Lower leg skin (tissue), 4 donors: Measurements from ENCODE around the gene C10orf53. TPM values are rescaled to one million over a fixed set of nuclear protein-coding genes. Genes with fewer than 3 reads are reported as not detected.
"Not testable (repeated sequence)": the region's sequence is repeated elsewhere in the genome, so short reads cannot be mapped to it uniquely, and the experiment has no call there.

ENCODE experiments used
- DNase-seq, 2 donors: peaks; one replicate each; pipeline ENCODE4 v3.0.0-alpha.2; 2019; ENCODE audit warnings: low spot score in 2 of 2
- H3K4me3 ChIP-seq: fragments of 200-600 bp; sonication (generic); 2 replicates; pipeline ENCODE4 v1.5.1; 2017; ENCODE audit warnings: mild to moderate bottlenecking, low read depth; ENCODE audit not compliant: poor library complexity, severe bottlenecking
- CTCF ChIP-seq, 3 donors: fragments of 450-650 bp; IDR thresholded peaks; one replicate each; pipeline ENCODE4 v1.5.1; 2016; ENCODE audit warnings: antibody characterized with exemption in 3 of 3, mild to moderate bottlenecking in 3 of 3, moderate library complexity in 2 of 3
- POLR2A ChIP-seq, 2 donors: fragments of 450-650 bp; IDR thresholded peaks; one replicate each; pipeline ENCODE4 v1.6.1; 2016 to 2017; ENCODE audit warnings: antibody characterized with exemption in 2 of 2, mild to moderate bottlenecking in 1 of 2, moderate library complexity in 1 of 2
- WGBS, 2 donors: methylation state at CpG; one replicate each; pipeline ENCODE4 v1.1.5; 2018; 5-methylcytosine and 5-hydroxymethylcytosine counted together
- intact Hi-C: fragments of 100-400 bp; cut with DNase I; formaldehyde crosslinking; loops from one replicate; pipeline ENCODE4 v1.15.0; 2023; ENCODE audit warnings: low total_unique reads
- total RNA-seq, 4 donors: library from RNA; depleted of rRNA; stranded (reverse); fragments of >200 nt; gene quantifications; one replicate each; pipeline ENCODE4 v1.1.0, GENCODE V29; 2016

The C10orf53 gene
- total RNA-seq, 4 donors from 2014 or later, result not detected

GRCh38 chr10:49709934-49710333 lies 30.5 kb downstream of the C10orf53 start:
- no peak for DNase-seq
- 72 to 75% methylated on average over 5 of the region's 5 CpGs for WGBS, 2 donors
- TF ChIP-seq CTCF (IDR thresholded peaks at IDR 0.05) (no peak), POLR2A (IDR thresholded peaks at IDR 0.05) (no peak)
- intact Hi-C loops, result no loop called here
- no peak overlapping the region for H3K4me3 ChIP-seq

GRCh38 chr10:49710966-49711365 lies 31.5 kb downstream of the C10orf53 start:
- TF ChIP-seq CTCF (IDR thresholded peaks at IDR 0.05) (no peak), POLR2A (IDR thresholded peaks at IDR 0.05) (no peak)
- intact Hi-C loops, result no loop called here
- WGBS, 2 donors, result 64 to 71% methylated on average over 6 of the region's 6 CpGs
- no peak for DNase-seq
- H3K4me3 ChIP-seq, result no peak overlapping the region

GRCh38 chr10:49711481-49711880 lies 32.0 kb downstream of the C10orf53 start:
- WGBS, 2 donors, result 53 to 54% methylated on average over 8 of the region's 8 CpGs
- TF ChIP-seq POLR2A (IDR thresholded peaks at IDR 0.05) (no peak), CTCF (IDR thresholded peaks at IDR 0.05) (no peak)
- intact Hi-C loops, result no loop called here
- peak in 1 of 2 donors; percentile 36 for DNase-seq
- no peak overlapping the region for H3K4me3 ChIP-seq

GRCh38 chr10:49713266-49713665 lies 33.8 kb downstream of the C10orf53 start:
- DNase-seq, result peak in 1 of 2 donors; percentile 53
- WGBS, 2 donors, result 52 to 62% methylated on average over 5 of the region's 5 CpGs

GRCh38 chr10:49715157-49715556 lies 35.7 kb downstream of the C10orf53 start:
- peak in 1 of 2 donors; percentile 52 for DNase-seq
- H3K4me3 ChIP-seq, intact Hi-C loops: not testable (repeated sequence)
- WGBS, 2 donors, result 86 to 91% methylated on average over 6 to 7 of the region's 7 CpGs

More at GRCh38 chr10:49713266-49713665, 33.8 kb downstream of the C10orf53 start:
- no peak overlapping the region for H3K4me3 ChIP-seq
- intact Hi-C loops, result no loop called here
- TF ChIP-seq CTCF (IDR thresholded peaks at IDR 0.05) (no peak), POLR2A (IDR thresholded peaks at IDR 0.05) (no peak)

GRCh38 chr10:49726593-49726992 lies 47.1 kb downstream of the C10orf53 start:
- intact Hi-C loops, result no loop called here
- no peak for TF ChIP-seq POLR2A (IDR thresholded peaks at IDR 0.05)
- no peak for TF ChIP-seq CTCF (IDR thresholded peaks at IDR 0.05)
- DNase-seq, result no peak
- H3K4me3 ChIP-seq, result no peak overlapping the region
- 67 to 71% methylated on average over 2 of the region's 2 CpGs for WGBS, 2 donors
